HCT116 (cell line): Measurements from ENCODE around the gene AMBP. TPM values are rescaled to one million over a fixed set of nuclear protein-coding genes. Genes with fewer than 3 reads are reported as not detected.

ENCODE experiments used
- ATAC-seq: fragments of 200-7000 bp; cut with Tn5 transposase; 2 replicates; pipeline ENCODE4 v1.9.1; 2020; ENCODE audit warnings: mild to moderate bottlenecking, moderate library complexity
- BruUV-seq: library from RNA; stranded (reverse); fragments of 400-500 nt; replicated peaks from 2 replicates; lab custom pipeline; 2021; lab: Mats Ljungman, UMichigan
- CTCF ChIA-PET: fragments of 300-600 bp; sonication (Branson Sonifier 250); formaldehyde crosslinking; loops from one replicate; lab custom pipeline; 2021; ENCODE audit warnings: antibody characterized with exemption; lab: Charles Lee
- POLR2A ChIA-PET: fragments of 300-600, 350-600 bp; sonication (Branson Sonifier 250); formaldehyde crosslinking; loops from one replicate; lab custom pipeline; 2021; ENCODE audit warnings: antibody characterized with exemption; lab: Charles Lee
- RAD21 ChIA-PET, 2 experiments: fragments of 300-600 bp; sonication (Branson Sonifier 250); formaldehyde crosslinking; loops; one replicate each; lab custom pipeline; 2023; ENCODE audit warnings: low total read pairs in 2 of 2; ENCODE audit not compliant: uncharacterized antibody in 2 of 2, unreplicated experiment in 2 of 2, low non-redundant PET in 1 of 2; lab: Charles Lee
- DNase-seq: peaks from one replicate; pipeline ENCODE4 v3.0.0-alpha.2; 2010; ENCODE audit warnings: low read depth, low spot score
- H2AFZ ChIP-seq: fragments of 200-600 bp; shearing (Covaris generic), sonication (generic); 2 replicates; pipeline ENCODE4 v1.6.1; 2017; ENCODE audit warnings: low read depth, mixed run types, mixed read lengths, antibody characterized with exemption, low read length; ENCODE audit not compliant: poor library complexity, severe bottlenecking
- H3K27ac ChIP-seq: 2 replicates; pipeline ENCODE4 v1.5.1; 2012; ENCODE audit warnings: low read depth, low read length
- H3K27me3 ChIP-seq: fragments of 200-600 bp; sonication (generic); 2 replicates; pipeline ENCODE4 v1.6.1; 2016; ENCODE audit warnings: mixed run types, low read length, mixed read lengths; ENCODE audit not compliant: insufficient read depth
- H3K36me3 ChIP-seq, 2 experiments: fragments of 200-500 bp in 1 of 2; fragments of 200-600 bp in 1 of 2; sonication (Bioruptor generic) in 1 of 2; sonication (generic) in 1 of 2; 2 replicates each; pipeline versions ENCODE4 v1.5.1 to v1.6.1; 2014 to 2016; ENCODE audit warnings: low read length in 2 of 2, inconsistent platforms in 1 of 2, mixed read lengths in 1 of 2, mixed run types in 1 of 2; ENCODE audit not compliant: insufficient read depth in 2 of 2, control insufficient read depth in 1 of 2
- H3K4me1 ChIP-seq, 2 experiments: fragments of 200-600 bp in 1 of 2; sonication (generic) in 1 of 2; 2 replicates each; pipeline versions ENCODE4 v1.5.1 to v1.6.1; 2012 to 2017; ENCODE audit warnings: low read length in 2 of 2, inconsistent platforms in 1 of 2, mild to moderate bottlenecking in 1 of 2, mixed read lengths in 1 of 2, mixed run types in 1 of 2, moderate library complexity in 1 of 2; ENCODE audit not compliant: insufficient read depth in 2 of 2, control insufficient read depth in 1 of 2
- H3K4me2 ChIP-seq: fragments of 200-600 bp; sonication (generic); 2 replicates; pipeline ENCODE4 v1.6.1; 2017; ENCODE audit warnings: mixed run types, low read length, mixed read lengths
- H3K4me3 ChIP-seq, 2 experiments: fragments of 200-600 bp in 1 of 2; sonication (generic) in 1 of 2; replicated peaks in 1 of 2; 2 replicates each; pipeline ENCODE4 v1.5.1; 2011 to 2016; ENCODE audit warnings: low read length in 2 of 2, control low read depth in 1 of 2, low read depth in 1 of 2, mild to moderate bottlenecking in 1 of 2, mixed read lengths in 1 of 2, mixed run types in 1 of 2
- H3K79me2 ChIP-seq: fragments of 200-600 bp; sonication (generic); 2 replicates; pipeline ENCODE4 v1.6.1; 2017; ENCODE audit warnings: mild to moderate bottlenecking, mixed run types, low read length, moderate library complexity, mixed read lengths; ENCODE audit not compliant: insufficient read depth
- H3K9ac ChIP-seq: fragments of 200-600 bp; sonication (generic); 2 replicates; pipeline ENCODE4 v1.6.1; 2016; ENCODE audit warnings: low read length, mixed read lengths
- H3K9me2 ChIP-seq: fragments of 200-600 bp; sonication (generic), shearing (Covaris generic); 2 replicates; pipeline ENCODE4 v1.6.1; 2017; ENCODE audit warnings: mixed run types, mild to moderate bottlenecking, moderate library complexity; ENCODE audit not compliant: insufficient read depth
- H3K9me3 ChIP-seq, 2 experiments: fragments of 200-500 bp in 1 of 2; fragments of 200-600 bp in 1 of 2; sonication (Bioruptor generic) in 1 of 2; sonication (generic) in 1 of 2; 2 replicates each; pipeline ENCODE4 v1.6.1; 2014 to 2017; ENCODE audit warnings: low read length in 2 of 2, mixed read lengths in 2 of 2, inconsistent platforms in 1 of 2, low read depth in 1 of 2, mild to moderate bottlenecking in 1 of 2, mixed run types in 1 of 2, moderate library complexity in 1 of 2; ENCODE audit not compliant: control insufficient read depth in 1 of 2, insufficient read depth in 1 of 2
- H4K20me1 ChIP-seq: fragments of 200-600 bp; sonication (generic), shearing (Covaris generic); 2 replicates; pipeline ENCODE4 v1.6.1; 2017; ENCODE audit warnings: mixed run types, mild to moderate bottlenecking, moderate library complexity; ENCODE audit not compliant: insufficient read depth
- CBX3 ChIP-seq: IDR thresholded peaks from 2 replicates; pipeline ENCODE4 v1.6.1; 2012; ENCODE audit warnings: low read depth
- EZH2 ChIP-seq: fragments of 200-600 bp; sonication (generic); IDR thresholded peaks from 2 replicates; pipeline ENCODE4 v1.6.1; 2017; ENCODE audit warnings: antibody characterized with exemption, mixed run types
- SIN3A ChIP-seq: IDR thresholded peaks from 2 replicates; pipeline ENCODE4 v1.6.1; 2012; ENCODE audit warnings: low read depth
- YY1 ChIP-seq: IDR thresholded peaks from 2 replicates; pipeline ENCODE4 v1.6.1; 2011; ENCODE audit warnings: low read length, low read depth, moderate library complexity, mild to moderate bottlenecking; ENCODE audit not compliant: insufficient replicate concordance; ENCODE audit errors: extremely low read depth
- intact Hi-C: fragments of 100-400 bp; cut with micrococcal nuclease; formaldehyde crosslinking; loops from 2 replicates; pipeline ENCODE4 v1.10.0; 2022
- total RNA-seq: library from RNA; stranded (reverse); gene quantifications from one replicate; pipeline ENCODE4 v1.2.1, GENCODE V29; 2021; ENCODE audit not compliant: unreplicated experiment
- TF ChIP-seq, protein P1 (sequence below): IDR thresholded peaks from 2 replicates; pipeline ENCODE4 v1.6.1; 2011; ENCODE audit warnings: mild to moderate bottlenecking, low read length, moderate library complexity; ENCODE audit not compliant: insufficient replicate concordance; ENCODE audit errors: extremely low read depth

The AMBP gene
- total RNA-seq, 1 experiment from 2014 or later: 1.9 TPM

DNA sequence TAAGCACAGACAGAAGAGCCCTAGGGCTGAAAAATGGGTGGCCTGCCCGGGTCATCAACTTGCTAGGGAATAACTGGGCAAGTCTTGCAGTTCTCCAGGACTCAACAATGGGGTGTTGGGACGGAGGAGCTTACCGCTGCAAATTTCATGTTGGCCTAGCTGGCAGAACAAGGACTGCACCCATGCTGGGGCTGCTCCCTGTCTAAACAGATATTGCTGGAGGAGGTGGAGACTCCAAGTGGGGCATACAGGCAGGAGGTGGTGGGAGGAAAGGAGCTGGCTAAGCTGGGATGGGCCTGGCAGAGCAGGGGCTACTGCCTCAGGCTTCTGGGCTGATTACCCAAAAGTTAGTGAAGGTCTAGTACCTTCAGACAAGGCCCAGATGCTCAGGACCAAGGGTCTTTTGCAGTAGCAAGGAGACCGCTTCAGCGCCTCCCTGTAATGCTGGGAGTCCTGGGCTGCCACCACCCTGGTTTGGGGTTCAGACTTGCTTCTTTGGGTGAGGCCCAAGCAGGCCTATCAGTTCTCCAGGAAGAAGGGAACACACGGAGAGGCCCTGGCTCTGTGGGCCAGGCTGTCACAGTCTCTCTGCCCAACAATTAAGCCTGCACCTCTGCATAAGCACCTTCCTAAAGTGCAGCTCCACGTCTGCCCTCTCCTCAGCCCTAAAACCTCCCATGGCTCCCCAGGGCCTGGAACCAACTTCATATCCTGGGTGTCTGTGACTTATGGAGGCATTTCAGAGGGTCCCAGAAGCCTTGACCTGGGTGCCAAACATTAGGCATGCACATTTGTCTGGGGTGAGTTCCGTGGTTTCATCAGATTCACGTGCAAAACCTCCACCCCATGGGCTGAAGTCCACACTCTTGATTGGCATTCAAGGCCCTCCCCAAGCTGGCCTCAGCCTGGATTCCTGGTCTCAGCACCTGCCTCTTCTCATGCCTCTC, 45.2 kb upstream of the AMBP start:
- Histone ChIP-seq H3K4me3 (no peak overlapping the region), H3K9me3 (peaks cover 0 to 7% of the 10 kb centered on the region in 2 experiments; a peak in 1 of 4 replicates), H3K36me3 (no peaks in the 10 kb centered on the region), H2AFZ (no peak overlapping the region), H4K20me1 (no peaks in the 10 kb centered on the region), H3K9me2 (no peaks in the 10 kb centered on the region), H3K79me2 (no peaks in the 10 kb centered on the region), H3K4me2 (no peak overlapping the region), H3K4me1 (no peaks in the 10 kb centered on the region), H3K9ac (no peak overlapping the region), H3K27ac (no peak overlapping the region), H3K27me3 (peaks cover 9% of the 10 kb centered on the region; the same call in 1 of the 2 replicates)
- ATAC-seq (no peak), DNase-seq (no peak)
- ChIA-PET RAD21 (no interaction called here), CTCF (no interaction called here), POLR2A (no interaction called here)
- intact Hi-C loops: no loop called here
- TF ChIP-seq SIN3A (no peak), CBX3 (no peak), EZH2 (no peak), YY1 (no peak)
- TF ChIP-seq, protein P1, sequence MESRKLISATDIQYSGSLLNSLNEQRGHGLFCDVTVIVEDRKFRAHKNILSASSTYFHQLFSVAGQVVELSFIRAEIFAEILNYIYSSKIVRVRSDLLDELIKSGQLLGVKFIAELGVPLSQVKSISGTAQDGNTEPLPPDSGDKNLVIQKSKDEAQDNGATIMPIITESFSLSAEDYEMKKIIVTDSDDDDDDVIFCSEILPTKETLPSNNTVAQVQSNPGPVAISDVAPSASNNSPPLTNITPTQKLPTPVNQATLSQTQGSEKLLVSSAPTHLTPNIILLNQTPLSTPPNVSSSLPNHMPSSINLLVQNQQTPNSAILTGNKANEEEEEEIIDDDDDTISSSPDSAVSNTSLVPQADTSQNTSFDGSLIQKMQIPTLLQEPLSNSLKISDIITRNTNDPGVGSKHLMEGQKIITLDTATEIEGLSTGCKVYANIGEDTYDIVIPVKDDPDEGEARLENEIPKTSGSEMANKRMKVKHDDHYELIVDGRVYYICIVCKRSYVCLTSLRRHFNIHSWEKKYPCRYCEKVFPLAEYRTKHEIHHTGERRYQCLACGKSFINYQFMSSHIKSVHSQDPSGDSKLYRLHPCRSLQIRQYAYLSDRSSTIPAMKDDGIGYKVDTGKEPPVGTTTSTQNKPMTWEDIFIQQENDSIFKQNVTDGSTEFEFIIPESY: no peak
- no TSS peak for BruUV-seq
